GM23338 (cell line): ENCODE data around the gene CHCHD10. TPM values are rescaled to one million over a fixed set of nuclear protein-coding genes. Genes with fewer than 3 reads are reported as not detected.

Experiments
- ATAC-seq: fragments of 200-7000 bp; cut with Tn5 transposase; 3 replicates; pipeline ENCODE4 v1.9.1; 2020
- DNase-seq: peaks from one replicate; pipeline ENCODE4 v3.0.0-alpha.2; 2015; ENCODE audit warnings: low spot score
- H2AFZ ChIP-seq: fragments of 200-600 bp; sonication (generic); 2 replicates; pipeline ENCODE4 v1.8.0; 2016; ENCODE audit warnings: antibody characterized with exemption, mild to moderate bottlenecking, moderate library complexity
- H3F3A ChIP-seq: fragments of 200-600 bp; sonication (generic); replicated peaks from 2 replicates; pipeline ENCODE4 v1.8.0; 2017; ENCODE audit warnings: antibody characterized with exemption, mixed run types, low read depth
- H3K27ac ChIP-seq: fragments of 200-600 bp; sonication (generic); 2 replicates; pipeline ENCODE4 v1.6.1; 2016; ENCODE audit warnings: low read depth
- H3K27me3 ChIP-seq: fragments of 200-600 bp; sonication (generic); 2 replicates; pipeline ENCODE4 v1.8.0; 2016; ENCODE audit warnings: mild to moderate bottlenecking, mixed run types, moderate library complexity; ENCODE audit not compliant: insufficient read depth
- H3K36me3 ChIP-seq: fragments of 200-600 bp; sonication (generic); 2 replicates; pipeline ENCODE4 v1.8.0; 2016; ENCODE audit warnings: mild to moderate bottlenecking; ENCODE audit not compliant: insufficient read depth
- H3K4me1 ChIP-seq: fragments of 200-600 bp; sonication (generic); 2 replicates; pipeline ENCODE4 v1.8.0; 2016; ENCODE audit warnings: mild to moderate bottlenecking, moderate library complexity; ENCODE audit not compliant: insufficient read depth
- H3K4me2 ChIP-seq: fragments of 200-600 bp; sonication (generic); 2 replicates; pipeline ENCODE4 v1.7.1; 2017; ENCODE audit warnings: mixed run types
- H3K4me3 ChIP-seq: fragments of 200-600 bp; sonication (generic); 2 replicates; pipeline ENCODE4 v1.6.1; 2016; ENCODE audit warnings: mixed run types
- H3K79me2 ChIP-seq: fragments of 200-600 bp; sonication (generic); replicated peaks from 2 replicates; pipeline ENCODE4 v1.8.0; 2017; ENCODE audit warnings: mild to moderate bottlenecking; ENCODE audit not compliant: insufficient read depth
- H3K9me2 ChIP-seq: fragments of 200-600 bp; sonication (generic); 2 replicates; pipeline ENCODE4 v1.8.0; 2017; ENCODE audit not compliant: insufficient read depth
- H4K20me1 ChIP-seq: fragments of 200-600 bp; sonication (generic); replicated peaks from 2 replicates; pipeline ENCODE4 v1.8.0; 2017; ENCODE audit warnings: mild to moderate bottlenecking; ENCODE audit not compliant: insufficient read depth
- H3K27ac Mint-ChIP-seq: 2 replicates; pipeline ENCODE4 v1.8.0; 2020; ENCODE audit warnings: inconsistent platforms, mild to moderate bottlenecking, moderate library complexity, mixed read lengths
- H3K27me3 Mint-ChIP-seq: 3 replicates; pipeline ENCODE4 v1.8.0; 2022; ENCODE audit warnings: low read depth, mild to moderate bottlenecking, moderate library complexity, mixed read lengths, inconsistent platforms; ENCODE audit not compliant: insufficient read depth, poor library complexity
- H3K36me3 Mint-ChIP-seq: 3 replicates; pipeline ENCODE4 v1.8.0; 2021; ENCODE audit warnings: low read depth, mild to moderate bottlenecking, inconsistent platforms, moderate library complexity, mixed read lengths
- H3K4me1 Mint-ChIP-seq: 3 replicates; pipeline ENCODE4 v1.8.0; 2020; ENCODE audit warnings: mild to moderate bottlenecking, inconsistent platforms, mixed read lengths
- H3K4me3 Mint-ChIP-seq: 3 replicates; pipeline ENCODE4 v1.8.0; 2021; ENCODE audit warnings: moderate library complexity, mild to moderate bottlenecking, inconsistent platforms, mixed read lengths
- H3K9me3 Mint-ChIP-seq: 3 replicates; pipeline ENCODE4 v1.8.0; 2020; ENCODE audit warnings: moderate library complexity, mild to moderate bottlenecking, inconsistent platforms, mixed read lengths
- CREB1 ChIP-seq: fragments of 250-450 bp; sonication (Bioruptor Pico); IDR thresholded peaks from 2 replicates; pipeline ENCODE4 v1.5.0; 2020; ENCODE audit warnings: low read depth, mild to moderate bottlenecking, moderate library complexity
- EZH2 ChIP-seq: fragments of 200-600 bp; sonication (generic); IDR thresholded peaks from one replicate; pipeline ENCODE4 v1.8.0; 2017; ENCODE audit warnings: antibody characterized with exemption, mild to moderate bottlenecking, low read depth; ENCODE audit not compliant: unreplicated experiment
- EZH2phosphoT487 ChIP-seq: fragments of 200-600 bp; sonication (generic); IDR thresholded peaks from one replicate; pipeline ENCODE4 v1.8.1; 2018; ENCODE audit warnings: antibody characterized with exemption; ENCODE audit not compliant: unreplicated experiment
- JUNB ChIP-seq: IDR thresholded peaks from one replicate; pipeline ENCODE4 v1.6.1; 2016; ENCODE audit warnings: antibody characterized with exemption; ENCODE audit not compliant: unreplicated experiment
- NANOG ChIP-seq: IDR thresholded peaks from 2 replicates; pipeline ENCODE4 v1.6.1; 2016; ENCODE audit warnings: antibody characterized with exemption, borderline replicate concordance
- POLR2AphosphoS5 ChIP-seq: IDR thresholded peaks from 2 replicates; pipeline ENCODE4 v1.6.1; 2016; ENCODE audit warnings: antibody characterized with exemption, low read depth
- STAT1 ChIP-seq: IDR thresholded peaks from one replicate; pipeline ENCODE4 v1.6.1; 2016; ENCODE audit warnings: antibody characterized with exemption; ENCODE audit not compliant: unreplicated experiment
- ZNF114 ChIP-seq: fragments of 250-450 bp; sonication (Bioruptor Pico); IDR thresholded peaks from 2 replicates; pipeline ENCODE4 v1.5.0; 2020; ENCODE audit warnings: mild to moderate bottlenecking, moderate library complexity
- ZNF331 ChIP-seq: fragments of 250-450 bp; sonication (Bioruptor Pico); IDR thresholded peaks from 2 replicates; pipeline ENCODE4 v1.5.0; 2020; ENCODE audit warnings: low read depth, mild to moderate bottlenecking, moderate library complexity
- polyA plus RNA-seq: library from polyadenylated mRNA; unstranded; fragments of >200 nt; fragmentation: Nextera tagmentation; extraction: Ambion mirVana; gene quantifications from 2 replicates; pipeline ENCODE4 v1.2.1, GENCODE V29; 2016
- total RNA-seq: library from RNA; depleted of rRNA; stranded (reverse); fragments of >200 nt; shearing (Covaris generic); gene quantifications from 2 replicates; pipeline ENCODE4 v1.2.3, GENCODE V29; 2014
- TF ChIP-seq, protein P1 (sequence below): IDR thresholded peaks from 2 replicates; pipeline ENCODE4 v1.6.1; 2016; ENCODE audit warnings: antibody characterized with exemption
- TF ChIP-seq, protein P2 (sequence below): IDR thresholded peaks from one replicate; pipeline ENCODE4 v1.6.1; 2018; ENCODE audit warnings: antibody characterized with exemption; ENCODE audit not compliant: unreplicated experiment
- TF ChIP-seq, protein P3 (sequence below), 2 experiments: fragments of 200-600 bp in 1 of 2; sonication (generic) in 1 of 2; conservative IDR thresholded peaks; 2 replicates each; pipeline versions ENCODE4 v1.5.1 to v1.6.1; 2016 to 2017; ENCODE audit warnings: antibody characterized with exemption in 2 of 2, low read depth in 2 of 2, mild to moderate bottlenecking in 2 of 2, moderate library complexity in 1 of 2
- TF ChIP-seq, protein P4 (sequence below): fragments of 250-450 bp; sonication (Bioruptor Pico); IDR thresholded peaks from 2 replicates; pipeline ENCODE4 v1.5.0; 2020; ENCODE audit warnings: mild to moderate bottlenecking, moderate library complexity

CHCHD10 gene
- total and polyA plus RNA-seq, 2 experiments from 2014 or later, result 11.4 to 101 TPM

DNA sequence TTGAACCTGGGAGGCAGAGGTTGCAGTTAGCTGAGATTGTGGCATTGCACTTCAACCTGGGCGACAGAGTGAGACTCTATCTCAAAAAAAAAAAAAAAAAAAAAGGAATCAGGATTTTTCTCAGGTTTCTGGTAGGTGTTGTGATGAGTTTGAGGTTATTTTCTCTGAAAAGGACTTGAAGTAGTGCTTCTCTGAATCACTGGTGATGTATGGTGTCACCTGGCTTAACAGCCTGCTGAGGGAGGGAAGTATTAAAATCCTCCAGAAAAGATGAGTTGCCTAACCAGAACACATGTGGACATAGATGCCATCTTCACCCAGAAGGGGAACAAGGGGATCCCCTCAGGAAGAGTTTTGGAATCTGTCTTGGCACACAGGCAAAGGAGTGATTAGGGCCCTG is 39.1 kb upstream of the CHCHD10 start:
- no peaks in the 10 kb centered on the region for H3K9me3 Mint-ChIP-seq
- peaks cover 29% of the 10 kb centered on the region for H3K36me3 ChIP-seq
- peaks cover 84% of the 10 kb centered on the region for H3K36me3 Mint-ChIP-seq

More for the DNA sequence above, 39.1 kb upstream of the CHCHD10 start:
- Histone ChIP-seq H3K4me3 (no peak overlapping the region), H3K9me2 (no peaks in the 10 kb centered on the region), H3K4me1 (no peaks in the 10 kb centered on the region), H3K79me2 (no peaks in the 10 kb centered on the region), H3F3A (no peaks in the 10 kb centered on the region; the same call in 1 of the 2 replicates), H4K20me1 (peaks cover 5% of the 10 kb centered on the region; the same call in 1 of the 2 replicates), H3K27me3 (no peaks in the 10 kb centered on the region), H2AFZ (no peak overlapping the region), H3K27ac (no peak overlapping the region), H3K4me2 (no peak overlapping the region)
- DNase-seq (no peak), ATAC-seq (no peak)
- H3K4me3 Mint-ChIP-seq, result no peak overlapping the region
- H3K27ac Mint-ChIP-seq, result no peak overlapping the region
- peaks cover 3% of the 10 kb centered on the region; the same call in 1 of the 3 replicates for H3K4me1 Mint-ChIP-seq
- H3K27me3 Mint-ChIP-seq, result no peaks in the 10 kb centered on the region
- TF ChIP-seq, protein P1, sequence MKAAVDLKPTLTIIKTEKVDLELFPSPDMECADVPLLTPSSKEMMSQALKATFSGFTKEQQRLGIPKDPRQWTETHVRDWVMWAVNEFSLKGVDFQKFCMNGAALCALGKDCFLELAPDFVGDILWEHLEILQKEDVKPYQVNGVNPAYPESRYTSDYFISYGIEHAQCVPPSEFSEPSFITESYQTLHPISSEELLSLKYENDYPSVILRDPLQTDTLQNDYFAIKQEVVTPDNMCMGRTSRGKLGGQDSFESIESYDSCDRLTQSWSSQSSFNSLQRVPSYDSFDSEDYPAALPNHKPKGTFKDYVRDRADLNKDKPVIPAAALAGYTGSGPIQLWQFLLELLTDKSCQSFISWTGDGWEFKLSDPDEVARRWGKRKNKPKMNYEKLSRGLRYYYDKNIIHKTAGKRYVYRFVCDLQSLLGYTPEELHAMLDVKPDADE, result no peak
- TF ChIP-seq, protein P2, sequence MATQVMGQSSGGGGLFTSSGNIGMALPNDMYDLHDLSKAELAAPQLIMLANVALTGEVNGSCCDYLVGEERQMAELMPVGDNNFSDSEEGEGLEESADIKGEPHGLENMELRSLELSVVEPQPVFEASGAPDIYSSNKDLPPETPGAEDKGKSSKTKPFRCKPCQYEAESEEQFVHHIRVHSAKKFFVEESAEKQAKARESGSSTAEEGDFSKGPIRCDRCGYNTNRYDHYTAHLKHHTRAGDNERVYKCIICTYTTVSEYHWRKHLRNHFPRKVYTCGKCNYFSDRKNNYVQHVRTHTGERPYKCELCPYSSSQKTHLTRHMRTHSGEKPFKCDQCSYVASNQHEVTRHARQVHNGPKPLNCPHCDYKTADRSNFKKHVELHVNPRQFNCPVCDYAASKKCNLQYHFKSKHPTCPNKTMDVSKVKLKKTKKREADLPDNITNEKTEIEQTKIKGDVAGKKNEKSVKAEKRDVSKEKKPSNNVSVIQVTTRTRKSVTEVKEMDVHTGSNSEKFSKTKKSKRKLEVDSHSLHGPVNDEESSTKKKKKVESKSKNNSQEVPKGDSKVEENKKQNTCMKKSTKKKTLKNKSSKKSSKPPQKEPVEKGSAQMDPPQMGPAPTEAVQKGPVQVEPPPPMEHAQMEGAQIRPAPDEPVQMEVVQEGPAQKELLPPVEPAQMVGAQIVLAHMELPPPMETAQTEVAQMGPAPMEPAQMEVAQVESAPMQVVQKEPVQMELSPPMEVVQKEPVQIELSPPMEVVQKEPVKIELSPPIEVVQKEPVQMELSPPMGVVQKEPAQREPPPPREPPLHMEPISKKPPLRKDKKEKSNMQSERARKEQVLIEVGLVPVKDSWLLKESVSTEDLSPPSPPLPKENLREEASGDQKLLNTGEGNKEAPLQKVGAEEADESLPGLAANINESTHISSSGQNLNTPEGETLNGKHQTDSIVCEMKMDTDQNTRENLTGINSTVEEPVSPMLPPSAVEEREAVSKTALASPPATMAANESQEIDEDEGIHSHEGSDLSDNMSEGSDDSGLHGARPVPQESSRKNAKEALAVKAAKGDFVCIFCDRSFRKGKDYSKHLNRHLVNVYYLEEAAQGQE, result no peak
- TF ChIP-seq STAT1 (no peak), POLR2AphosphoS5 (no peak), NANOG (no peak), EZH2phosphoT487 (no peak), EZH2 (no peak), JUNB (no peak), ZNF114 (CRISPR knock-in tag) (no peak), CREB1 (CRISPR knock-in tag) (no peak), ZNF331 (CRISPR knock-in tag) (no peak)
- TF ChIP-seq, protein P3, sequence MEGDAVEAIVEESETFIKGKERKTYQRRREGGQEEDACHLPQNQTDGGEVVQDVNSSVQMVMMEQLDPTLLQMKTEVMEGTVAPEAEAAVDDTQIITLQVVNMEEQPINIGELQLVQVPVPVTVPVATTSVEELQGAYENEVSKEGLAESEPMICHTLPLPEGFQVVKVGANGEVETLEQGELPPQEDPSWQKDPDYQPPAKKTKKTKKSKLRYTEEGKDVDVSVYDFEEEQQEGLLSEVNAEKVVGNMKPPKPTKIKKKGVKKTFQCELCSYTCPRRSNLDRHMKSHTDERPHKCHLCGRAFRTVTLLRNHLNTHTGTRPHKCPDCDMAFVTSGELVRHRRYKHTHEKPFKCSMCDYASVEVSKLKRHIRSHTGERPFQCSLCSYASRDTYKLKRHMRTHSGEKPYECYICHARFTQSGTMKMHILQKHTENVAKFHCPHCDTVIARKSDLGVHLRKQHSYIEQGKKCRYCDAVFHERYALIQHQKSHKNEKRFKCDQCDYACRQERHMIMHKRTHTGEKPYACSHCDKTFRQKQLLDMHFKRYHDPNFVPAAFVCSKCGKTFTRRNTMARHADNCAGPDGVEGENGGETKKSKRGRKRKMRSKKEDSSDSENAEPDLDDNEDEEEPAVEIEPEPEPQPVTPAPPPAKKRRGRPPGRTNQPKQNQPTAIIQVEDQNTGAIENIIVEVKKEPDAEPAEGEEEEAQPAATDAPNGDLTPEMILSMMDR (conservative IDR thresholded peaks at IDR 0.05; ENCODE audit: low read depth in 2 of 2), result no peak
- TF ChIP-seq, protein P4, sequence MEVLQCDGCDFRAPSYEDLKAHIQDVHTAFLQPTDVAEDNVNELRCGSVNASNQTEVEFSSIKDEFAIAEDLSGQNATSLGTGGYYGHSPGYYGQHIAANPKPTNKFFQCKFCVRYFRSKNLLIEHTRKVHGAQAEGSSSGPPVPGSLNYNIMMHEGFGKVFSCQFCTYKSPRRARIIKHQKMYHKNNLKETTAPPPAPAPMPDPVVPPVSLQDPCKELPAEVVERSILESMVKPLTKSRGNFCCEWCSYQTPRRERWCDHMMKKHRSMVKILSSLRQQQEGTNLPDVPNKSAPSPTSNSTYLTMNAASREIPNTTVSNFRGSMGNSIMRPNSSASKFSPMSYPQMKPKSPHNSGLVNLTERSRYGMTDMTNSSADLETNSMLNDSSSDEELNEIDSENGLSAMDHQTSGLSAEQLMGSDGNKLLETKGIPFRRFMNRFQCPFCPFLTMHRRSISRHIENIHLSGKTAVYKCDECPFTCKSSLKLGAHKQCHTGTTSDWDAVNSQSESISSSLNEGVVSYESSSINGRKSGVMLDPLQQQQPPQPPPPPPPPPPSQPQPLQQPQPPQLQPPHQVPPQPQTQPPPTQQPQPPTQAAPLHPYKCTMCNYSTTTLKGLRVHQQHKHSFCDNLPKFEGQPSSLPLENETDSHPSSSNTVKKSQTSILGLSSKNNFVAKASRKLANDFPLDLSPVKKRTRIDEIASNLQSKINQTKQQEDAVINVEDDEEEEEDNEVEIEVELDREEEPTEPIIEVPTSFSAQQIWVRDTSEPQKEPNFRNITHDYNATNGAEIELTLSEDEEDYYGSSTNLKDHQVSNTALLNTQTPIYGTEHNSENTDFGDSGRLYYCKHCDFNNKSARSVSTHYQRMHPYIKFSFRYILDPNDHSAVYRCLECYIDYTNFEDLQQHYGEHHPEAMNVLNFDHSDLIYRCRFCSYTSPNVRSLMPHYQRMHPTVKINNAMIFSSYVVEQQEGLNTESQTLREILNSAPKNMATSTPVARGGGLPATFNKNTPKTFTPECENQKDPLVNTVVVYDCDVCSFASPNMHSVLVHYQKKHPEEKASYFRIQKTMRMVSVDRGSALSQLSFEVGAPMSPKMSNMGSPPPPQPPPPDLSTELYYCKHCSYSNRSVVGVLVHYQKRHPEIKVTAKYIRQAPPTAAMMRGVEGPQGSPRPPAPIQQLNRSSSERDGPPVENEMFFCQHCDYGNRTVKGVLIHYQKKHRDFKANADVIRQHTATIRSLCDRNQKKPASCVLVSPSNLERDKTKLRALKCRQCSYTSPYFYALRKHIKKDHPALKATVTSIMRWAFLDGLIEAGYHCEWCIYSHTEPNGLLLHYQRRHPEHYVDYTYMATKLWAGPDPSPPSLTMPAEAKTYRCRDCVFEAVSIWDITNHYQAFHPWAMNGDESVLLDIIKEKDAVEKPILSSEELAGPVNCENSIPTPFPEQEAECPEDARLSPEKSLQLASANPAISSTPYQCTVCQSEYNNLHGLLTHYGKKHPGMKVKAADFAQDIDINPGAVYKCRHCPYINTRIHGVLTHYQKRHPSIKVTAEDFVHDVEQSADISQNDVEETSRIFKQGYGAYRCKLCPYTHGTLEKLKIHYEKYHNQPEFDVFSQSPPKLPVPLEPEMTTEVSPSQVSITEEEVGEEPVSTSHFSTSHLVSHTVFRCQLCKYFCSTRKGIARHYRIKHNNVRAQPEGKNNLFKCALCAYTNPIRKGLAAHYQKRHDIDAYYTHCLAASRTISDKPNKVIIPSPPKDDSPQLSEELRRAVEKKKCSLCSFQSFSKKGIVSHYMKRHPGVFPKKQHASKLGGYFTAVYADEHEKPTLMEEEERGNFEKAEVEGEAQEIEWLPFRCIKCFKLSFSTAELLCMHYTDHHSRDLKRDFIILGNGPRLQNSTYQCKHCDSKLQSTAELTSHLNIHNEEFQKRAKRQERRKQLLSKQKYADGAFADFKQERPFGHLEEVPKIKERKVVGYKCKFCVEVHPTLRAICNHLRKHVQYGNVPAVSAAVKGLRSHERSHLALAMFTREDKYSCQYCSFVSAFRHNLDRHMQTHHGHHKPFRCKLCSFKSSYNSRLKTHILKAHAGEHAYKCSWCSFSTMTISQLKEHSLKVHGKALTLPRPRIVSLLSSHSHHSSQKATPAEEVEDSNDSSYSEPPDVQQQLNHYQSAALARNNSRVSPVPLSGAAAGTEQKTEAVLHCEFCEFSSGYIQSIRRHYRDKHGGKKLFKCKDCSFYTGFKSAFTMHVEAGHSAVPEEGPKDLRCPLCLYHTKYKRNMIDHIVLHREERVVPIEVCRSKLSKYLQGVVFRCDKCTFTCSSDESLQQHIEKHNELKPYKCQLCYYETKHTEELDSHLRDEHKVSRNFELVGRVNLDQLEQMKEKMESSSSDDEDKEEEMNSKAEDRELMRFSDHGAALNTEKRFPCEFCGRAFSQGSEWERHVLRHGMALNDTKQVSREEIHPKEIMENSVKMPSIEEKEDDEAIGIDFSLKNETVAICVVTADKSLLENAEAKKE (CRISPR knock-in tag), result no peak
